Activated CD8-positive, alpha-beta memory T cell treated with anti-CD3 and anti-CD28 coated beads, Interleukin-2, amount 50 U/mL, for 4 hours (primary cell): Measurements from ENCODE around the gene CPTP.

Experiments used
- DNase-seq: peaks from one replicate; pipeline ENCODE4 v3.0.0-alpha.2; 2020

The CPTP gene

GRCh38 chr1:1320666-1321448 is 3.7 kb upstream of the CPTP start:
- no peak for DNase-seq

- no peak for DNase-seq
These were observed 3.1 kb upstream of the CPTP start for GRCh38 chr1:1321477-1321876.

GRCh38 chr1:1322418-1322817 is 2.2 kb upstream of the CPTP start:
- no peak for DNase-seq

- no peak for DNase-seq
These were observed 1.6 kb upstream of the CPTP start for GRCh38 chr1:1322952-1323351.

- no peak for DNase-seq
These were observed 498 bp upstream of the CPTP start for GRCh38 chr1:1324084-1324523.

- no peak for DNase-seq
These were observed 879 bp downstream of the CPTP start for GRCh38 chr1:1325288-1326074.

GRCh38 chr1:1326075-1326605 is 1.5 kb downstream of the CPTP start:
- no peak for DNase-seq

- DNase-seq = no peak
These were observed 2.7 kb downstream of the CPTP start for GRCh38 chr1:1327291-1327690.

- DNase-seq = no peak
These were observed 3.7 kb downstream of the CPTP start for GRCh38 chr1:1328254-1328653.

- no peak for DNase-seq
These were observed 5.0 kb downstream of the CPTP start for GRCh38 chr1:1329304-1330210.

- DNase-seq = no peak
These were observed 5.9 kb downstream of the CPTP start for GRCh38 chr1:1330366-1331067.

- no peak for DNase-seq
These were observed 6.7 kb downstream of the CPTP start, which contains the start of gene TAS1R3 for GRCh38 chr1:1331068-1331965. TSS of gene TAS1R3 (plus strand) at chr1:1331280. CDS start at chr1:1331346, 66 bp downstream.

- DNase-seq = no peak
These were observed 7.6 kb downstream of the CPTP start for GRCh38 chr1:1332031-1332755.

GRCh38 chr1:1332774-1333480 is 8.3 kb downstream of the CPTP start:
- DNase-seq = no peak

- no peak for DNase-seq
These were observed 9.1 kb downstream of the CPTP start for GRCh38 chr1:1333551-1334241.

GRCh38 chr1:1334835-1335234 is 10.2 kb downstream of the CPTP start:
- no peak for DNase-seq

GRCh38 chr1:1335283-1335682 is 10.7 kb downstream of the CPTP start:
- no peak for DNase-seq

GRCh38 chr1:1335792-1336248 is 11.2 kb downstream of the CPTP start:
- DNase-seq = no peak

- DNase-seq = no peak
These were observed 11.8 kb downstream of the CPTP start for GRCh38 chr1:1336446-1336845.
